Heart right ventricle (tissue), 16 donors: Measurements from ENCODE around the gene ARTN. TPM values are rescaled to one million over a fixed set of nuclear protein-coding genes. Genes with fewer than 3 reads are reported as not detected.
A peak's percentile ranks its signal among the peaks of the same experiment; 100 is the strongest.

Experiments
- ATAC-seq, 8 donors: fragments of 200-7000 bp; cut with Tn5 transposase; one replicate each; pipeline ENCODE4 v1.9.1; 2020; ENCODE audit warnings: mild to moderate bottlenecking in 8 of 8, moderate library complexity in 8 of 8, moderate number of reproducible peaks in 1 of 8
- DNase-seq, 2 donors: peaks; one replicate each; pipeline ENCODE4 v3.0.0-alpha.2; 2020
- H3K27ac ChIP-seq, 10 donors: fragments of 200-600 bp; sonication (generic) in 2 of 10; one replicate each; pipeline versions ENCODE4 v1.5.0 to v1.8.0; 2020 to 2022; ENCODE audit warnings: mild to moderate bottlenecking in 3 of 10
- H3K27me3 ChIP-seq, 7 donors: fragments of 200-600 bp; one replicate each; pipeline ENCODE4 v1.8.0; 2021 to 2022; ENCODE audit warnings: mild to moderate bottlenecking in 2 of 7
- H3K36me3 ChIP-seq, 9 donors: fragments of 200-600 bp; sonication (generic) in 1 of 9; one replicate each; pipeline versions ENCODE4 v1.5.0 to v1.8.0; 2020 to 2022; ENCODE audit warnings: mild to moderate bottlenecking in 2 of 9
- H3K4me1 ChIP-seq, 9 donors: fragments of 200-600 bp; sonication (generic) in 1 of 9; one replicate each; pipeline versions ENCODE4 v1.5.0 to v1.8.0; 2020 to 2022; ENCODE audit warnings: mild to moderate bottlenecking in 4 of 9
- H3K4me3 ChIP-seq, 10 donors: fragments of 200-600 bp; sonication (generic) in 2 of 10; one replicate each; pipeline versions ENCODE4 v1.5.0 to v1.8.0; 2020 to 2022; ENCODE audit warnings: mild to moderate bottlenecking in 7 of 10, moderate library complexity in 2 of 10
- H3K9me3 ChIP-seq, 11 donors: fragments of 200-600 bp in 10 of 11; sonication (generic) in 2 of 11; one replicate each; pipeline versions ENCODE4 v1.5.0 to v1.8.0; 2013 to 2022; ENCODE audit warnings: mild to moderate bottlenecking in 2 of 11, control low read depth in 1 of 11, moderate library complexity in 1 of 11
- WGBS, 2 donors: extraction: QIAGEN DNeasy Blood & Tissue Kit; methylation state at CpG; one replicate each; pipeline ENCODE4 v1.1.7; 2013; ENCODE audit warnings: inconsistent platforms in 1 of 2; 5-methylcytosine and 5-hydroxymethylcytosine counted together
- intact Hi-C, 10 donors: fragments of 100-400 bp; cut with DNase I; formaldehyde crosslinking; loops; one replicate each; pipeline versions ENCODE4 v1.11.1 to v1.14.2; 2022
- polyA plus RNA-seq, 2 donors: library from polyadenylated mRNA; stranded (reverse); fragments of 200-250 nt; gene quantifications; one replicate each; pipeline ENCODE4 v1.2.3, GENCODE V29; 2013
- total RNA-seq, 10 donors: library from RNA; stranded (reverse); fragmentation: NEBNext Ultra II Directional in 3 of 10; extraction: Animal tissue kit (Norgen Biotek cat#: 25700) in 3 of 10; gene quantifications; one replicate each; pipeline versions ENCODE4 v1.2.1 to v1.2.4, GENCODE V29; 2021 to 2023
- TF ChIP-seq, protein P1 (sequence below), 9 donors: fragments of 200-600 bp; sonication (generic) in 2 of 9; IDR thresholded peaks; one replicate each; pipeline versions ENCODE4 v1.5.0 to v1.8.0; 2021 to 2022; ENCODE audit warnings: antibody characterized with exemption in 9 of 9, mild to moderate bottlenecking in 5 of 9, moderate library complexity in 1 of 9
- donor health status: Arrhythmogenic right ventricular cardiomyopathy.
- donor health status: ischemic (EF 13 %, LVEDD 7.1; RV severe dilation, severe dysfunction).
- donor health status: healthy with polysubstance abuse.
- donor health status: DM: no; HTN: yes; CAD: no.
- donor health status: DM: no; HTN: no; CAD: no.
- donor health status: ischemic (EF 25% LVEDD 6.9; RV normal size, moderate dysfunction).
- donor health status: ischemic (EF 25% LVEDD 5.7; RV mildly dilated, moderate dysfunction).
- donor health status: healthy.
- donor health status: DM: yes; HTN: yes; CAD: no.
- donor health status: Ischemic cardiomyopathy.
- donor health status: ischemic (EF 35%, LVEDD 5.7; RV mildly dilated, moderate dysfunction).
- donor health status: nonischemic (EF 11% LVEDD 7.7; RV severe dilation, severe dysfunction).
- donor health status: DM: yes; HTN: yes; CAD: no.
- donor health status: PGD.
- donor health status: ischemic (EF 29% LVEDD 5.4; RV normal size, mild dysfunction).
- donor health status: nonischemic (EF 23%, LVEDD 6.1; RV moderate dilation, normal function).

The ARTN gene
- total and polyA plus RNA-seq, 12 donors: 0.44 to 1.5 (median 0.64) TPM; not detected in 6

DNA sequence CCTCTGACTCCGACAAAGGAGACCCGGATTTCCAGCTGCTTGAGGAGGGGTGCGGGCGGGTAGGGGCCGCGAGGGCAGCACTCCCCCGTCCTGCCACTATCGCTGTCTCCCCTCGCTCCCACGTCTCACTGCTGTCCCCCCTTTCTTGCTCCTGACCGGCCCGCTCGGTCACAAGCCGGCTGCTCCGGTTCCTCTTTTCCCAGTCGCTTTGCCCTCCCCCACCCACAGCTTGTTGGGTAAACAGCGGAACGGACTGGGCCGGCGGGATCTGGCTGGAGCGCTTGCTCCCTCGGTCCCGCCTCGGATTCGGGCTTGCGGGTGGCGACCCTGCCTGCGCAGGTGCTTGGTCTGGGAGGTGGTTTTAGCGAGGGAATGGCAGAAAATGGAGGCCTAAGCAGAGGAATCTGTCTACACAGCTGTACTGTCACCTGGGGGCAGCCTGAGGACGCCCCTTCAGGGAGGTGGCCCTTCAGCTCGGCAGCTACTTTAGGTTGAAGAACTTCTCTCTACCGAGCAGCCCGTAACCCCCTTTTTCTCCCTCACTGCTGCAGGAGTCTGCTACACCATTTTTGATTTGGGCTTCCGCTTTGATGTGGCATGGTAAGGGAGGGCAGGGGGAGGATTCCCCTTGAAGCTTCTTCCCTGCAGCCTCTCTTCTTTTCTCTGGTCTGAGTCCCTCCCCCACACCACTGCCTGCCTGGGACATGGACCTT is 41.8 kb downstream of the ARTN start:
- H3K4me1 ChIP-seq: peaks cover 10 to 63% (median 58%) of the 10 kb centered on the region in 9 donors
- WGBS, 2 donors: 2% methylated on average over 28 to 34 of the region's 34 CpGs

DNA sequence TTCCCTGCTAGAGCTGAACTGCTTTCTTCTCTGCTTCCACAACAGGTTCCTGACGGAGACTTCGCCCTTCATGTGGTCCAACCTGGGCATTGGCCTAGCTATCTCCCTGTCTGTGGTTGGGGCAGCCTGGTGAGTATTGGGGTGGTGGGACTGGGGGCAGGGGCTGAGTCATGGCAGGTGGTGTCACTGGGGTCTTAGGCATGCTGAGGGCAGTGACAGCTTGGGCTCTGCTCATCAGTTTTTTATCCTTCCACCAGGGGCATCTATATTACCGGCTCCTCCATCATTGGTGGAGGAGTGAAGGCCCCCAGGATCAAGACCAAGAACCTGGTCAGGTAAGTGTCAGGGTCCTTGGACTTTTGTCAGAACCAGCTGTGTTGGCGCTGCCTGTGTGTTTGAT is 42.4 kb downstream of the ARTN start:
- Histone ChIP-seq H3K4me1 (peaks cover 7 to 60% (median 52%) of the 10 kb centered on the region in 9 donors), H3K27me3 (no peaks in the 10 kb centered on the region), H3K4me3 (peak overlapping the region in 9 of 10 donors; percentile 72 to 99 (median 87)), H3K27ac (peak overlapping the region in 2 of 10 donors; percentile 93 to 98), H3K36me3 (peaks cover 0 to 52% (median 25%) of the 10 kb centered on the region in 9 donors), H3K9me3 (no peaks in the 10 kb centered on the region)
- DNase-seq (no peak), ATAC-seq (no peak)
- TF ChIP-seq, protein P1, sequence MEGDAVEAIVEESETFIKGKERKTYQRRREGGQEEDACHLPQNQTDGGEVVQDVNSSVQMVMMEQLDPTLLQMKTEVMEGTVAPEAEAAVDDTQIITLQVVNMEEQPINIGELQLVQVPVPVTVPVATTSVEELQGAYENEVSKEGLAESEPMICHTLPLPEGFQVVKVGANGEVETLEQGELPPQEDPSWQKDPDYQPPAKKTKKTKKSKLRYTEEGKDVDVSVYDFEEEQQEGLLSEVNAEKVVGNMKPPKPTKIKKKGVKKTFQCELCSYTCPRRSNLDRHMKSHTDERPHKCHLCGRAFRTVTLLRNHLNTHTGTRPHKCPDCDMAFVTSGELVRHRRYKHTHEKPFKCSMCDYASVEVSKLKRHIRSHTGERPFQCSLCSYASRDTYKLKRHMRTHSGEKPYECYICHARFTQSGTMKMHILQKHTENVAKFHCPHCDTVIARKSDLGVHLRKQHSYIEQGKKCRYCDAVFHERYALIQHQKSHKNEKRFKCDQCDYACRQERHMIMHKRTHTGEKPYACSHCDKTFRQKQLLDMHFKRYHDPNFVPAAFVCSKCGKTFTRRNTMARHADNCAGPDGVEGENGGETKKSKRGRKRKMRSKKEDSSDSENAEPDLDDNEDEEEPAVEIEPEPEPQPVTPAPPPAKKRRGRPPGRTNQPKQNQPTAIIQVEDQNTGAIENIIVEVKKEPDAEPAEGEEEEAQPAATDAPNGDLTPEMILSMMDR (IDR thresholded peaks at IDR 0.05): no peak
- WGBS, 2 donors: 86 to 90% methylated on average over 4 of the region's 4 CpGs
- intact Hi-C loops: no loop called here

More for the DNA sequence above, 41.8 kb downstream of the ARTN start:
- H3K27ac ChIP-seq: peak overlapping the region; percentile 82 to 98 (median 92)
- peak overlapping the region; percentile 72 to 99 (median 88) for H3K4me3 ChIP-seq
- TF ChIP-seq, protein P1 (IDR thresholded peaks at IDR 0.05): no peak
- H3K36me3 ChIP-seq: peaks cover 0 to 51% (median 25%) of the 10 kb centered on the region in 9 donors
- intact Hi-C loops: loop anchor here in 1 of 10 donors (2.0 kb wide), 1 partner anchor 29 kb away; the partner anchor contains the start of gene IPO13
- no peaks in the 10 kb centered on the region for H3K9me3 ChIP-seq
- DNase-seq (peak; percentile 55 to 65), ATAC-seq (peak; percentile 1 to 38 (median 11))
- no peaks in the 10 kb centered on the region for H3K27me3 ChIP-seq

DNA sequence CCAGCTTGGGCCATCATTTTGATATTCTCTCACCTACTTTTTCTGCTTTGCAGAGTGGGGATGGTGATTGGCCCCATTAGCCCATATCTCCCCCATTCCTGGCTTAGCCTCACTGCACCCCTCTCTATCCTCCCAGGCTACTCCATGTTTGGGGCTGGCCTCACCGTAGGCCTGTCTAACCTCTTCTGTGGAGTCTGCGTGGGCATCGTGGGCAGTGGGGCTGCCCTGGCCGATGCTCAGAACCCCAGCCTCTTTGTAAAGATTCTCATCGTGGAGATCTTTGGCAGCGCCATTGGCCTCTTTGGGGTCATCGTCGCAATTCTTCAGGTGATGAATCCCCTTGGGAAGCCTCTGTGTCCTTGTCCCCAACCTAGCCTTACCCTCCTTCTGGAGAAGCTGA is 43.3 kb downstream of the ARTN start:
- H3K27ac ChIP-seq: no peak overlapping the region
- WGBS, 2 donors: 93 to 94% methylated on average over 8 of the region's 8 CpGs
- no peak for ATAC-seq
- peaks cover 7 to 59% (median 51%) of the 10 kb centered on the region in 9 donors for H3K4me1 ChIP-seq
- peaks cover 0 to 47% (median 25%) of the 10 kb centered on the region in 9 donors for H3K36me3 ChIP-seq
- H3K4me3 ChIP-seq: no peak overlapping the region
- no peaks in the 10 kb centered on the region for H3K9me3 ChIP-seq
- TF ChIP-seq, protein P1 (IDR thresholded peaks at IDR 0.05): no peak
- no peaks in the 10 kb centered on the region for H3K27me3 ChIP-seq
- no peak for DNase-seq
- intact Hi-C loops: no loop called here

DNA sequence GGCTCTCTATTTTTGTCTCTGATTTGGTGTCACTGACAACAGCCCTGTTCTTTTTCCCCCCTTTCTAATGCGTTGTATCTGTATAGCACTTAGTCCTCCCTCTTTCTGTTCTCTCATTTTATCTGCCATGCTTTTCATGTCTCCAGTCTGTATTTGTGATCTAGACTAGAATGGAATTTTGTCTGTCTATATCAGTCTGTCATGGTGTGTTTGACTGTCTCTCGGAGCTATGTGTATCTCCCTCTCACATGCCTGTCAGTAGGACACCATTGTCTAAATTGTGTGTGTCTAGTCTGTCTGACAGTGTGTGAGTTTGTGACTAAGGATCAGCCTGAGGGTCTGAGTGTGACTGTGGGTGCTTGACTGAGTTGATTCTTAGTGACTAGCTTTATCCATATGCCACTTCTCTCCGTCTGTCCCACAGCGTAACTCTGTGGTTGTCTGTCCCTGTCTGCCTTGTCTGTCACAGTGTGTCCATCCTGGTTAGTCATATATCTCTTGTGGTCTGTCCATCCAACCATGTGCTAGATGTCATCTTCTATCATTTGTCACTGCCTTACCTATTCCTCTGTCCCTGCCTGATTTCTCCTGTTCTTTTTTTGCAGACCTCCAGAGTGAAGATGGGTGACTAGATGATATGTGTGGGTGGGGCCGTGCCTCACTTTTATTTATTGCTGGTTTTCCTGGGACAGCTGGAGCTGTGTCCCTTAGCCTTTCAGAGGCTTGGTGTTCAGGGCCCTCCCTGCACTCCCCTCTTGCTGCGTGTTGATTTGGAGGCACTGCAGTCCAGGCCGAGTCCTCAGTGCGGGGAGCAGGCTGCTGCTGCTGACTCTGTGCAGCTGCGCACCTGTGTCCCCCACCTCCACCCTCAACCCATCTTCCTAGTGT is 44.0 kb downstream of the ARTN start:
- Histone ChIP-seq H3K27ac (peak overlapping the region in 1 of 10 donors; percentile 26), H3K27me3 (no peaks in the 10 kb centered on the region), H3K9me3 (no peaks in the 10 kb centered on the region), H3K4me1 (peaks cover 7 to 59% (median 51%) of the 10 kb centered on the region in 9 donors), H3K36me3 (peaks cover 0 to 39% (median 19%) of the 10 kb centered on the region in 9 donors), H3K4me3 (no peak overlapping the region)
- TF ChIP-seq, protein P1 (IDR thresholded peaks at IDR 0.05): no peak
- intact Hi-C loops: no loop called here
- 82 to 88% methylated on average over 9 of the region's 9 CpGs for WGBS, 2 donors
- no peak for ATAC-seq
- no peak for DNase-seq
